GM23248 (cell line): Measurements from ENCODE around the gene COL17A1.

Source experiments
- EZH2 ChIP-seq: fragments of 200-600 bp; sonication (generic); IDR thresholded peaks from 2 replicates; pipeline ENCODE4 v1.6.1; 2018; ENCODE audit warnings: antibody characterized with exemption, mild to moderate bottlenecking; ENCODE audit not compliant: insufficient read depth, poor library complexity, severe bottlenecking
- EZH2phosphoT487 ChIP-seq: fragments of 200-600 bp; sonication (generic); IDR thresholded peaks from 2 replicates; pipeline ENCODE4 v1.6.1; 2018; ENCODE audit warnings: antibody characterized with exemption, moderate library complexity, mild to moderate bottlenecking, low read depth; ENCODE audit not compliant: insufficient read depth

DNA sequence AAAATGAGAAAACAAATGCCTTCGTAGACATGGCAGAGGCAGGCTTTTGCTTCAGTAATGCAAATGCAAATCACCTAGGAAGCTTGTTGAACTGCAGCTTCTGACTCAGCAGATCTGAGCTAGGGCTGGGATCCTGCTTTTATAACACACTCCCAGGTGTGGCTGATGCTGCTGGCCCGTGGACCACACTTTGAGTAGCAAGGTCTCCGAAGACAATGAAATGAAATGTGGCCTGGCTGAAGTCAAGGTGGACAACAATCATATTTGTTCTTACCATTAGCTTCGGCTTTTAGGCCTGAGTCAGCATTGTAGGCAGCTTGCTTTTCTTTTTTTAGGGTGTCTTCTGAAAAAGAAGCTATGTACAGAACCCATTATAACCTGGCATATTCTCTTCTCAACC, 26.3 kb downstream of the COL17A1 start:
- TF ChIP-seq EZH2phosphoT487 (no peak), EZH2 (no peak)
